HepG2 (cell line): ENCODE data around the gene NRIP2. TPM values are rescaled to one million over a fixed set of nuclear protein-coding genes. Genes with fewer than 3 reads are reported as not detected.

Experiments used
- ADNP ChIP-seq: sonication (generic); formaldehyde crosslinking; IDR thresholded peaks from 2 replicates; pipeline ENCODE4 v1.4.0; 2020; ENCODE audit warnings: missing genetic modification reagents
- BRCA1 ChIP-seq: sonication (generic); formaldehyde crosslinking; IDR thresholded peaks from 2 replicates; pipeline ENCODE4 v1.4.0; 2020; ENCODE audit warnings: missing genetic modification reagents
- CEBPB ChIP-seq: IDR thresholded peaks from 2 replicates; pipeline ENCODE4 v1.6.1; 2011; ENCODE audit warnings: low read depth, low read length, improper control_type of control experiment, borderline replicate concordance
- CREB3 ChIP-seq: sonication (generic); formaldehyde crosslinking; IDR thresholded peaks from 2 replicates; pipeline ENCODE4 v1.5.0; 2020; ENCODE audit warnings: missing genetic modification reagents
- EP300 ChIP-seq, 3 experiments: sonication (generic) in 1 of 3; formaldehyde crosslinking in 1 of 3; IDR thresholded peaks; 2 replicates each; pipeline versions ENCODE4 v1.5.1 to v1.6.1; 2011 to 2020; ENCODE audit warnings: low read depth in 2 of 3, low read length in 2 of 3, borderline replicate concordance in 1 of 3, improper control_type of control experiment in 1 of 3, mild to moderate bottlenecking in 1 of 3, missing genetic modification reagents in 1 of 3, moderate library complexity in 1 of 3
- FOXC1 ChIP-seq: sonication (generic); formaldehyde crosslinking; IDR thresholded peaks from 2 replicates; pipeline ENCODE4 v1.8.0; 2022; ENCODE audit warnings: mild to moderate bottlenecking, missing genetic modification reagents, borderline replicate concordance
- FOXP1 ChIP-seq, 2 experiments: fragments of 450-650 bp in 1 of 2; IDR thresholded peaks; 2 replicates each; pipeline ENCODE4 v1.6.1; 2017 to 2018; ENCODE audit warnings: antibody characterized with exemption in 1 of 2
- JUNB ChIP-seq: sonication (generic); formaldehyde crosslinking; IDR thresholded peaks from 2 replicates; pipeline ENCODE4 v1.8.0; 2022; ENCODE audit warnings: missing genetic modification reagents, mild to moderate bottlenecking, borderline replicate concordance
- KLF15 ChIP-seq: sonication (generic); formaldehyde crosslinking; IDR thresholded peaks from 2 replicates; pipeline ENCODE4 v1.8.1; 2023; ENCODE audit warnings: borderline replicate concordance, mild to moderate bottlenecking, inconsistent platforms, missing genetic modification reagents, mixed read lengths
- NCOR1 ChIP-seq: fragments of 200-600 bp; sonication (generic); IDR thresholded peaks from 2 replicates; pipeline ENCODE4 v1.7.0; 2017; ENCODE audit warnings: antibody characterized with exemption, low read length, borderline replicate concordance
- NFIB ChIP-seq: sonication (generic); formaldehyde crosslinking; IDR thresholded peaks from 2 replicates; pipeline ENCODE4 v1.9.0; 2021; ENCODE audit warnings: missing genetic modification reagents, mild to moderate bottlenecking, borderline replicate concordance
- NKX3-1 ChIP-seq: sonication (generic); formaldehyde crosslinking; IDR thresholded peaks from 2 replicates; pipeline ENCODE4 v1.5.0; 2020; ENCODE audit warnings: missing genetic modification reagents
- POLR2A ChIP-seq, 2 experiments: IDR thresholded peaks; 2 replicates each; pipeline ENCODE4 v1.6.1; 2011; ENCODE audit warnings: low read depth in 2 of 2, low read length in 2 of 2, mild to moderate bottlenecking in 1 of 2, moderate library complexity in 1 of 2; ENCODE audit not compliant: insufficient read depth in 1 of 2
- PTBP1 ChIP-seq: fragments of 200-400 bp; formaldehyde crosslinking; IDR thresholded peaks from 2 replicates; pipeline ENCODE4 v1.6.1; 2018; ENCODE audit warnings: low read length, low read depth; ENCODE audit not compliant: poor library complexity, severe bottlenecking
- SALL1 ChIP-seq: sonication (generic); formaldehyde crosslinking; IDR thresholded peaks from 2 replicates; pipeline ENCODE4 v1.8.0; 2022; ENCODE audit warnings: mild to moderate bottlenecking, missing genetic modification reagents
- SALL2 ChIP-seq: sonication (generic); formaldehyde crosslinking; IDR thresholded peaks from 2 replicates; pipeline ENCODE4 v1.8.1; 2023; ENCODE audit warnings: mild to moderate bottlenecking, missing genetic modification reagents, inconsistent platforms
- SMAD9 ChIP-seq: sonication (generic); formaldehyde crosslinking; IDR thresholded peaks from 2 replicates; pipeline ENCODE4 v1.5.1; 2020; ENCODE audit warnings: mild to moderate bottlenecking, missing genetic modification reagents
- SPEN ChIP-seq: sonication (generic); formaldehyde crosslinking; IDR thresholded peaks from 2 replicates; pipeline ENCODE4 v1.5.1; 2020; ENCODE audit warnings: low read depth, mild to moderate bottlenecking, missing genetic modification reagents
- STAT5B ChIP-seq: sonication (generic); formaldehyde crosslinking; IDR thresholded peaks from 2 replicates; pipeline ENCODE4 v1.4.0; 2020; ENCODE audit warnings: missing genetic modification reagents
- SYNCRIP ChIP-seq: fragments of 200-400 bp; formaldehyde crosslinking; IDR thresholded peaks from 2 replicates; pipeline ENCODE4 v1.6.1; 2018; ENCODE audit warnings: mild to moderate bottlenecking, low read depth, low read length; ENCODE audit not compliant: insufficient read depth
- ZBTB34 ChIP-seq: sonication (generic); formaldehyde crosslinking; IDR thresholded peaks from 2 replicates; pipeline ENCODE4 v1.8.0; 2022; ENCODE audit warnings: mild to moderate bottlenecking, missing genetic modification reagents
- ZBTB7A ChIP-seq: sonication (generic); formaldehyde crosslinking; IDR thresholded peaks from 2 replicates; pipeline ENCODE4 v1.8.0; 2022; ENCODE audit warnings: mild to moderate bottlenecking, missing genetic modification reagents
- ZKSCAN5 ChIP-seq: sonication (generic); formaldehyde crosslinking; IDR thresholded peaks from 2 replicates; pipeline ENCODE4 v1.5.1; 2020; ENCODE audit warnings: mild to moderate bottlenecking, missing genetic modification reagents
- ZNF383 ChIP-seq: sonication (generic); formaldehyde crosslinking; IDR thresholded peaks from 2 replicates; pipeline ENCODE4 v1.4.0; 2020; ENCODE audit warnings: missing genetic modification reagents, mild to moderate bottlenecking, borderline replicate concordance
- ZNF431 ChIP-seq: sonication (generic); formaldehyde crosslinking; IDR thresholded peaks from 2 replicates; pipeline ENCODE4 v1.9.0; 2022; ENCODE audit warnings: missing genetic modification reagents, low read depth, mild to moderate bottlenecking, borderline replicate concordance
- ZNF484 ChIP-seq: sonication (generic); formaldehyde crosslinking; IDR thresholded peaks from 2 replicates; pipeline ENCODE4 v1.5.1; 2020; ENCODE audit warnings: mild to moderate bottlenecking, low read depth, missing genetic modification reagents, borderline replicate concordance
- ZNF598 ChIP-seq: sonication (generic); formaldehyde crosslinking; IDR thresholded peaks from 2 replicates; pipeline ENCODE4 v1.5.1; 2020; ENCODE audit warnings: mild to moderate bottlenecking, missing genetic modification reagents, borderline replicate concordance
- ZNF670 ChIP-seq: sonication (generic); formaldehyde crosslinking; IDR thresholded peaks from 2 replicates; pipeline ENCODE4 v1.8.0; 2022; ENCODE audit warnings: mild to moderate bottlenecking, missing genetic modification reagents, borderline replicate concordance
- ZNF766 ChIP-seq: sonication (generic); formaldehyde crosslinking; IDR thresholded peaks from 2 replicates; pipeline ENCODE4 v1.5.0; 2020; ENCODE audit warnings: missing genetic modification reagents, borderline replicate concordance
- polyA plus RNA-seq, 8 experiments: library from polyadenylated mRNA; depleted of rRNA in 3 of 8; stranded (reverse) in 7 of 8; unstranded in 1 of 8; fragments of >200 nt; fragmentation: Illumina TruSeq in 4 of 8; extraction: Trizol in 4 of 8; gene quantifications; 2 replicates each; pipeline versions ENCODE4 v1.2.1 to v1.2.3, GENCODE V29; 2011 to 2016; ENCODE audit warnings: low read depth in 4 of 8, missing spikeins in 1 of 8, mixed read lengths in 1 of 8; ENCODE audit not compliant: insufficient read depth in 1 of 8
- total RNA-seq, 5 experiments: library from RNA; depleted of rRNA; stranded (reverse); fragments of >200 nt; fragmentation: Illumina TruSeq; extraction: Trizol; gene quantifications; 2 replicates each; pipeline ENCODE4 v1.2.3, GENCODE V29; 2016; ENCODE audit warnings: low read depth in 1 of 5

The NRIP2 gene
- total and polyA plus RNA-seq, 2 of the 13 experiments (the other 11 are each of a cell fraction or from before 2014, with no cell fraction given) = not detected

DNA sequence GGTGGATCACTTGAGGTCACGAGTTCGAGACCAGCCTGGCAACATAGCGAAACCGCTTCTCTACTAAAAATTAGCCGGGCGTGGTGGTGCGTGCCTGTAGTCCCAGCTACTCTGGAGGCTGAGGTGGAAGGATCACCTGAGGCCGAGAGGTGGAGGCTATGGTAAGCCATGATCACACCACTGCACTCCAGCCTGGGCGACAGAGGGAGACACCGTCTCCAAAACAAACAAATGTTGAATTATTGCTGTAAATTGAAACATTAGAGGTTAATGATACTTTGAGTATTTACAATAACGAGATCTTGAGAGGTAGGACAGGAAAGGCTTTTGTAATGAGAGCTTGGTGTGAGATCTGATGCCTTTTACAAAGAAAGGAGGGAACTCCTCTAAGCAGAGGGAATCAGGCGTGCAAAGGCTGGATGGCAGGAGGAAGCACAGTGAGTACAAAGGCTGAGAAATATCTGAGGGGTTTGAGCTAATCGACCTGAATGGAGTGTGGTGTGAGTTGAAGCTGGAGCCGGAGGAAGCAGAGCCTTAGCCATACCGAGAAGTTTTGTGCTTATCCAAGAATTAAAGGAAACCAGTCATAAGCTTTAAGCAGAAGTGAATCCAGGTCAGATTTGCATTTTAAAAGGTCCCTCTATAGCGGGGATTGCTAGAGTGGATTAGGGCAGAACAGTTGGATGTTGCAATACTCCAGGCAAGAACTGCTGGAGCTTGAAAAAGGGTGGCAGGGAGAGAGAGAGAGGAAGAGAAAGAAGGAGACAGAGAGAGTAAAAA lies 43.3 kb upstream of the NRIP2 start (continued):
- TF ChIP-seq JUNB (CRISPR knock-in tag) = no peak
- no peak for TF ChIP-seq SMAD9 (CRISPR knock-in tag)
- no peak for TF ChIP-seq CREB3 (CRISPR knock-in tag)
- TF ChIP-seq POLR2A (IDR thresholded peaks at IDR 0.05; ENCODE audit: insufficient read depth in 1 of 2, low read depth in 2 of 2, low read length in 2 of 2) = 0 out of 4 replicates have a peak, but pooled peaks of 1 of the 2 experiments have one; percentile 24
- TF ChIP-seq ADNP (CRISPR knock-in tag) = peak; percentile 93
- no peak for TF ChIP-seq ZNF670 (CRISPR knock-in tag)
- TF ChIP-seq PTBP1 = no peak
- no peak for TF ChIP-seq NFIB (CRISPR knock-in tag)
- no peak for TF ChIP-seq EP300 (IDR thresholded peaks at IDR 0.05; ENCODE audit: low read depth in 2 of 2, low read length in 2 of 2)
- TF ChIP-seq EP300 (CRISPR knock-in tag; IDR thresholded peaks at IDR 0.05; ENCODE audit: borderline replicate concordance) = no peak
- TF ChIP-seq ZNF598 (CRISPR knock-in tag) = no peak
- TF ChIP-seq ZBTB34 (CRISPR knock-in tag) = no peak
- TF ChIP-seq ZNF484 (CRISPR knock-in tag) = no peak
- TF ChIP-seq ZNF383 (CRISPR knock-in tag) = peak; percentile 46; the same call in 1 of the 2 replicates
- no peak for TF ChIP-seq KLF15 (CRISPR knock-in tag)
- TF ChIP-seq ZBTB7A = no peak
- no peak for TF ChIP-seq SALL1 (CRISPR knock-in tag)
- no peak for TF ChIP-seq SALL2 (CRISPR knock-in tag)
- no peak for TF ChIP-seq NCOR1
- no peak for TF ChIP-seq NKX3-1
- no peak for TF ChIP-seq ZNF431
- no peak for TF ChIP-seq FOXP1 (IDR thresholded peaks at IDR 0.05)
- no peak for TF ChIP-seq FOXP1 (CRISPR knock-in tag; IDR thresholded peaks at IDR 0.05)
- TF ChIP-seq STAT5B (CRISPR knock-in tag) = no peak
- 0 out of 2 replicates have a peak, but pooled peaks have one; percentile 55 for TF ChIP-seq BRCA1 (CRISPR knock-in tag)
- TF ChIP-seq ZKSCAN5 (CRISPR knock-in tag) = no peak
- 0 out of 2 replicates have a peak, but pooled peaks have one; percentile 59 for TF ChIP-seq ZNF766 (CRISPR knock-in tag)
- no peak for TF ChIP-seq SYNCRIP
- no peak; the same call in 1 of the 2 replicates for TF ChIP-seq FOXC1 (CRISPR knock-in tag)
- peak; percentile 90 for TF ChIP-seq CEBPB
- 0 out of 2 replicates have a peak, but pooled peaks have one; percentile 15 for TF ChIP-seq SPEN (CRISPR knock-in tag)
